Measurements from ENCODE around the gene NLRP3. TPM values are rescaled to one million over a fixed set of nuclear protein-coding genes. Genes with fewer than 3 reads are reported as not detected.
"Not testable (repeated sequence)": the region's sequence is repeated elsewhere in the genome, so short reads cannot be mapped to it uniquely, and the experiment has no call there.

The NLRP3 gene
- total RNA-seq, 1 donor from 2014 or later, result 0.57 TPM

DNA sequence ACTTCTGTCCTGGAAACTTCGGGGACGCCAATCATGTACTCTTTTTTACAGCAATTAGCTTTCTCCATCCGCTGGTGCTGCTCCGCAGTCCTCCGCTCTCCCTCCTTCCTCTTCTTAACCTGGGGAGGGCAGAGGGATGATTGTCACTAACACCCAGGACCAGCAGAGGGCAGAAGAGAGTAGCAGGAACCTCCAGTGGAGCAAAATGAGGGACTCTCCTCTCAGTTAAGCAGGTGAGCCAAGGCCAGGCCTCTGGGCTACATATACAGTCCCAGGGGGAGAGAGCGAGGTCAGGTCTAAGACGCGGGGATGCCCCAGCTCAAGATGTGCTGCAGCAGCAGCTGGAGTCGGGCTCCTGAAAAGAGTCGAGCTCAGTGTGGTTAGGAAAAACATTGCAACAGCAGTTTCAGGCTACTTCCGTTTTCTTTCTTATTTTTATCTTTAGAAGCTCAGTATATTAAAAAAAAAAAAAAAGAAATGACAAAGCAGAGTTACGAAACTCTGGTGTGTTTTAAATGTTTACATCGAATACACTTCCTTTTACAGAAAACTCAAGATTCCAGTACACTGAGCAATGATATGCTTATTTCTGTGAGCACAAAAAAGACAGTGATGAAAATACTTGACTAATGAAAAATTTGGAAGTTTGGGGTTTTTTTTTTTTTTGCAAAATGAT is 25.7 kb upstream of the NLRP3 start:
- intact Hi-C loops (cut with micrococcal nuclease), result loop anchor here (1.0 to 5.0 kb wide), 6 partner anchors 17 to 467 kb away; partner anchors contain the start of genes AHCTF1 and TRIM58

- intact Hi-C loops (cut with micrococcal nuclease), result loop anchor here (1.0 to 5.0 kb wide), 6 partner anchors 16 to 466 kb away; partner anchors contain the start of genes AHCTF1 and TRIM58
Observed at GRCh38 chr1:247390996-247391395, 25.0 kb upstream of the NLRP3 start.

GRCh38 chr1:247392088-247392487 is 23.9 kb upstream of the NLRP3 start:
- intact Hi-C loops (cut with micrococcal nuclease), result loop anchor here (5.0 kb wide), 2 partner anchors 460 to 465 kb away; partner anchors contain the start of genes AHCTF1 and TRIM58

DNA sequence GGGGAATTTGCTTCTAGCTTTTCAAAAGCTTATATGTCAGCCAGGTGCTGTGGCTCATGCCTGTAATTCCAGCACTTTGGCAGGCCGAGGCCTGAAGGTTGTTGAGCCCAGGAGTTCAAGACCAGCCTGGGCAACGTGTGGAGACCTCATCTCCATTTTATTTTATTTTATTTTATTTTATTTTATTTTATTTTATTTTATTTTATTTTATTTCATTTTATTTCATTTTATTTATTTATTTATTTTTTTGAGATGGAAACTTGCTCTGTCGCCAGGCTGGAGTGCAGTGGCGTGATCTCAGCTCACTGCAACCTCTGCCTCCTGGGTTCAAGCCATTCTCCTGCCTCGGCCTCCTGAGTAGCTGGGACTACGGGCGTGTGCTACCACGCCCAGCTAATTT is 20.9 kb upstream of the NLRP3 start:
- intact Hi-C loops (cut with micrococcal nuclease), result not testable (repeated sequence)

- intact Hi-C loops (cut with micrococcal nuclease), result loop anchor here (10.0 kb wide), 1 partner anchor 186 kb away; no protein-coding TSS in a partner anchor
Observed at GRCh38 chr1:247400685-247401084, 15.3 kb upstream of the NLRP3 start.

- intact Hi-C loops (cut with micrococcal nuclease), result loop anchor here (10.0 kb wide), 1 partner anchor 187 kb away; no protein-coding TSS in a partner anchor
Observed at GRCh38 chr1:247401310-247402119, 14.5 kb upstream of the NLRP3 start.

- intact Hi-C loops (cut with micrococcal nuclease), result loop anchor here (10.0 kb wide), 1 partner anchor 187 kb away; no protein-coding TSS in a partner anchor
Observed at GRCh38 chr1:247402120-247402675, 13.8 kb upstream of the NLRP3 start.

- intact Hi-C loops (cut with micrococcal nuclease), result loop anchor here (10.0 kb wide), 1 partner anchor 191 kb away; no protein-coding TSS in a partner anchor
Observed at GRCh38 chr1:247406014-247406656, 9.8 kb upstream of the NLRP3 start.

DNA sequence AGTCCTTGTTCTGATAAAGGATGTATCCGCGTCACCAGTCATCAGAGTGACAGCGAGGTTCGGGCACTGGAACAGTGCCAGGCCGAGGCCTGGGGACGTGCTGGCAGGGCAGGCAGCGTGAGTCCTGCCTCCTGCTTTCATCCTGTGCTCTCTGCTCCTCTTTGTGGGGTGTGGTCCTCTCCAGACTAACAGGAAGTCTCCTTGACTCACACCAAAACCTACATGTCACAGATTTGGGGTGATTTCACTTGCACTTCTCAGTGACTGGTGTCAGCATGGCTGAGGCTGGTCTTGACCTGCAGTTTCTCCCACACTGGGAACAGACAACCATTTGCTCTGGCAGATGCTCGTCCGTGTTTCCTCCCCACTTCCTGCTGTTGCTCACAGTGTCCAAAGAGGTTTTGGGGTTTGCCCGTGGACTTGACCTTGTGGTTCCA is 8.8 kb upstream of the NLRP3 start:
- intact Hi-C loops (cut with micrococcal nuclease), result loop anchor here (1.0 to 10.0 kb wide), 3 partner anchors 9 to 192 kb away; partner anchors contain the start of gene NLRP3

DNA sequence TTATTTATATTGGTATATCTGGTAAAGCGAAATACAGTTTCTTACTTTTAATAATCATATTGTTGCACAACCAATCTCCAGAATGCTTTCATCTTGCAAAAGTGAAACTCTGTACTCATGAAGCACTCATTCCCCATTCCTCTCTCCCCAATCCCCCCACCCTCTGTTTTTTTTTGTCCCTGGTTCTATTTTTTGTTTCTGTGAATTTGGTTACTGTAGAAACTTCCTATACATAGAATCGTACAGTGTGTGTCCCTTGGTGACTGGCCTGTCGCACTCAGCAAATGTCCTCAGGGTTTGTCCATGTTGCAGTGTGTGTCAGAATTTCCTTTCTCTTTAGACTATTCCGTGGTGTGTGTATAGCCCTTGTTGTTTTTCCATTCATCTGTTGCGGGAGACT is 7.9 kb upstream of the NLRP3 start:
- intact Hi-C loops (cut with micrococcal nuclease), result loop anchor here (10.0 kb wide), 1 partner anchor 193 kb away; no protein-coding TSS in a partner anchor

- intact Hi-C loops (cut with micrococcal nuclease), result loop anchor here (1.0 to 10.0 kb wide), 2 partner anchors 78 to 195 kb away; no protein-coding TSS in a partner anchor
Observed at GRCh38 chr1:247409869-247410544, 6.0 kb upstream of the NLRP3 start.

DNA sequence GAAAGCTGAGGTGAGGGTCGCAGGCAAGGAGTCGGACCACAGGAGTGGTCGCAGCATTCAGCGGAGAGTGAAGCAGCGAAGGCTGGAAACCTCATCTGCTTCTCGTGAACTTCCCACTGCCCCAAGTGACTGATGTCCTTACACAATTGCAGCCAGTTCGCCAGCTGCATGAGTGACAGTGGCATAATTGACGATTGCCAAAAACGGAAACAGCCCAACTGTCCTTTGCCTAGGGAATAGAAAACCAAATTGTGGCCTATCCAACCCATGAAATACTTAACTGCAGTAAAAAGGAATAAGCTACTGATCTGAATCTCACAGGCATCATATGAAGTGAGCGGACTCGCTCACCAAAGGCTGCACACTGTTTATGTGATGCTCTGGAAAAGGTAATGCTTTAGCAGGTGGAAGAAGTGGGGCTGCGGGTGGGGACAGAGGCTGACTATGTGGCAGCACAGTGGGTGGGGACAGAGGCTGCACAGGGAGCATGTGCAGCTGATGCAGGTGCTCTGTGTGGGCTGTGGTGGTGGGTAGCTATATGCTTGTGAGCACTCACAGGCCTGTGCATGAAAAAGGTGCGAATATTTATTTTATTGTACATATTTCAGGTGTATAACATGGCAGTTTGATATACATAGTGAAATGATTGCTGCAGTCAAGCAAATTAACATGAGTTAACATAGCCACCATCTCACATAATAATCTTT is 4.2 kb upstream of the NLRP3 start:
- intact Hi-C loops (cut with micrococcal nuclease), result no loop called here

- intact Hi-C loops (cut with micrococcal nuclease), result no loop called here
Observed at GRCh38 chr1:247417831-247418230, 1.9 kb downstream of the NLRP3 start.

- intact Hi-C loops (cut with micrococcal nuclease), result no loop called here
Observed at GRCh38 chr1:247419336-247419735, 3.4 kb downstream of the NLRP3 start.

- intact Hi-C loops (cut with micrococcal nuclease), result no loop called here
Observed at GRCh38 chr1:247421074-247421473, 5.1 kb downstream of the NLRP3 start.

DNA sequence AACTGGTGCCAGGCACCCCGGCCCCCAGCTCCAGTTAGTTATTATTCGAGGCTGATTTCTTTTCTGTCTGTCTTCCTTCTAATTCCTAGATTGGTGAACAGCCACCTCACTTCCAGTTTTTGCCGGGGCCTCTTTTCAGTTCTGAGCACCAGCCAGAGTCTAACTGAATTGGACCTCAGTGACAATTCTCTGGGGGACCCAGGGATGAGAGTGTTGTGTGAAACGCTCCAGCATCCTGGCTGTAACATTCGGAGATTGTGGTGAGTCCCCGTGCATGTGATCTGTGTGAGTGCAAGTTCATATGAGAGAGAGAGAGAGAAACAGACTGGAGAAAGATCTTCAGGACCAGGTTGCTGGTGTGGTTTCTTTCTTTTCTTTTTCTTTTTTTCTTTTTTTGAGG is 13.5 kb downstream of the NLRP3 start:
- intact Hi-C loops (cut with micrococcal nuclease), result no loop called here

GRCh38 chr1:247430434-247430833 is 14.5 kb downstream of the NLRP3 start:
- intact Hi-C loops (cut with micrococcal nuclease), result no loop called here

GRCh38 chr1:247431643-247432042 is 15.7 kb downstream of the NLRP3 start:
- intact Hi-C loops (cut with micrococcal nuclease), result no loop called here

- intact Hi-C loops (cut with micrococcal nuclease), result no loop called here
Observed at GRCh38 chr1:247434005-247434404, 18.0 kb downstream of the NLRP3 start.

All from T-helper 2 cell treated with Interferon-gamma antibody and Interleukin-4, amounts not matched to agents 100 ng/mL and 5 ng/mL, for 36 hours (primary cell).